ENCODE measurements around the gene PCP4L1. TPM values are rescaled to one million over a fixed set of nuclear protein-coding genes. Genes with fewer than 3 reads are reported as not detected.

Gene PCP4L1
- total RNA-seq, 1 donor = not detected

DNA sequence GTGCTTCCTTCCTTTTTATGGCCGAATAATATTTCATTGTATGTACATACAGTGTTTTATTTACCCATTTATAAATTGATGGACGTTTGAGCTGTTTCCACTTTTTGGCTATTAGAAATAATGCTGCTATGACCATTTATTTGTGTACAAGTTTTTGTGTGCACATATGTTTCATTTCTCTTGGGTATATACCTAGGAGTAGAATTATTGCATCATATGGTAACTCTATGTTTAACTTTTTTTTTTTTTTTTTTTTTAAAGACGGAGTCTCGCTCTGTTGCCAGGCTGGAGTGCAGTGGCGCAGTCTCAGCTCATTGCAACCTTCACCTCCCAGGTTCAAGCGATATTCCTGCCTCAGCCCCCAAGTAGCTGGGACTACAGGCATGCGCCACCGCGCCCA is 74.6 kb downstream of the PCP4L1 start:
- Histone ChIP-seq H3K36me3 (ENCODE audit: insufficient read depth, low read length) (peaks cover 57% of the 10 kb centered on the region), H3K27ac (ENCODE audit: low read depth, low read length) (no peak overlapping the region), H3K9me3 (ENCODE audit: low read depth, low read length) (no peaks in the 10 kb centered on the region), H4K20me1 (ENCODE audit: insufficient read depth, low read length) (no peaks in the 10 kb centered on the region), H3K4me2 (ENCODE audit: insufficient read depth, low read length) (no peak overlapping the region), H3K4me1 (ENCODE audit: insufficient read depth, low read length) (peaks cover 6% of the 10 kb centered on the region), H3K79me2 (ENCODE audit: insufficient read depth, low read length) (peaks cover 3% of the 10 kb centered on the region), H2AFZ (ENCODE audit: low read length) (no peak overlapping the region), H3K27me3 (ENCODE audit: insufficient read depth, low read length) (no peaks in the 10 kb centered on the region), H3K4me3 (ENCODE audit: insufficient read depth, low read length) (no peak overlapping the region)
- TF ChIP-seq, protein P1, sequence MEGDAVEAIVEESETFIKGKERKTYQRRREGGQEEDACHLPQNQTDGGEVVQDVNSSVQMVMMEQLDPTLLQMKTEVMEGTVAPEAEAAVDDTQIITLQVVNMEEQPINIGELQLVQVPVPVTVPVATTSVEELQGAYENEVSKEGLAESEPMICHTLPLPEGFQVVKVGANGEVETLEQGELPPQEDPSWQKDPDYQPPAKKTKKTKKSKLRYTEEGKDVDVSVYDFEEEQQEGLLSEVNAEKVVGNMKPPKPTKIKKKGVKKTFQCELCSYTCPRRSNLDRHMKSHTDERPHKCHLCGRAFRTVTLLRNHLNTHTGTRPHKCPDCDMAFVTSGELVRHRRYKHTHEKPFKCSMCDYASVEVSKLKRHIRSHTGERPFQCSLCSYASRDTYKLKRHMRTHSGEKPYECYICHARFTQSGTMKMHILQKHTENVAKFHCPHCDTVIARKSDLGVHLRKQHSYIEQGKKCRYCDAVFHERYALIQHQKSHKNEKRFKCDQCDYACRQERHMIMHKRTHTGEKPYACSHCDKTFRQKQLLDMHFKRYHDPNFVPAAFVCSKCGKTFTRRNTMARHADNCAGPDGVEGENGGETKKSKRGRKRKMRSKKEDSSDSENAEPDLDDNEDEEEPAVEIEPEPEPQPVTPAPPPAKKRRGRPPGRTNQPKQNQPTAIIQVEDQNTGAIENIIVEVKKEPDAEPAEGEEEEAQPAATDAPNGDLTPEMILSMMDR (IDR thresholded peaks at IDR 0.05; ENCODE audit: extremely low read depth, low read depth, low read length) = no peak
- no peak for DNase-seq (ENCODE audit: insufficient read length, low spot score, missing footprints)

Other genes with a start within 250 kb of the PCP4L1 start
- gene F11R, start 237.6 kb upstream of the PCP4L1 start, total RNA-seq = 0.72 and 1.2 TPM in 2 replicates
- 0.72 and 1.8 TPM in 2 replicates for gene TSTD1, start 219.8 kb upstream of the PCP4L1 start, total RNA-seq
- gene USF1, start 212.8 kb upstream of the PCP4L1 start, total RNA-seq = 45.7 and 47.4 TPM in 2 replicates
- under 0.01 TPM in 1 of 2 replicates, not detected in the other for gene ARHGAP30, start 188.9 kb upstream of the PCP4L1 start, total RNA-seq
- gene NECTIN4, start 169.2 kb upstream of the PCP4L1 start, total RNA-seq = under 0.01 TPM in 2 replicates
- 1.4 and 1.5 TPM in 2 replicates for gene KLHDC9, start 160.4 kb upstream of the PCP4L1 start, total RNA-seq
- gene PFDN2, start 140.7 kb upstream of the PCP4L1 start, total RNA-seq = 17.7 and 27.9 TPM in 2 replicates
- 23.9 and 28.0 TPM in 2 replicates for gene NIT1, start 140.6 kb upstream of the PCP4L1 start, total RNA-seq
- gene DEDD, start 126.1 kb upstream of the PCP4L1 start, total RNA-seq = 36.6 and 41.0 TPM in 2 replicates
- 87.5 and 95.2 TPM in 2 replicates for gene UFC1, start 104.8 kb upstream of the PCP4L1 start, total RNA-seq
- 8.0 and 9.1 TPM in 2 replicates for gene USP21, start 99.2 kb upstream of the PCP4L1 start, total RNA-seq
- 15.9 and 19.5 TPM in 2 replicates for gene PPOX, start 92.3 kb upstream of the PCP4L1 start, total RNA-seq
- 18.5 and 18.9 TPM in 2 replicates for gene B4GALT3, start 81.2 kb upstream of the PCP4L1 start, total RNA-seq
- gene ADAMTS4, start 59.7 kb upstream of the PCP4L1 start, total RNA-seq = 1.4 and 3.5 TPM in 2 replicates
- 103 and 130 TPM in 2 replicates for gene NDUFS2, start 56.4 kb upstream of the PCP4L1 start, total RNA-seq
- gene FCER1G, start 43.5 kb upstream of the PCP4L1 start, total RNA-seq = 0.29 and 0.72 TPM in 2 replicates
- not detected in 2 replicates for gene APOA2, start 35.1 kb upstream of the PCP4L1 start, total RNA-seq
- 6.5 and 8.8 TPM in 2 replicates for gene TOMM40L, start 32.7 kb upstream of the PCP4L1 start, total RNA-seq
- not detected in 2 replicates for gene NR1I3, start 20.5 kb upstream of the PCP4L1 start, total RNA-seq
- 0.88 and 2.2 TPM in 2 replicates for gene MPZ, start 51.2 kb downstream of the PCP4L1 start, total RNA-seq
- gene SDHC, start 55.6 kb downstream of the PCP4L1 start, total RNA-seq = 20.3 and 26.5 TPM in 2 replicates
- gene CFAP126, start 109.1 kb downstream of the PCP4L1 start, total RNA-seq = not detected in 2 replicates
- 0.59 and 1.4 TPM in 2 replicates for gene FCGR2A, start 246.7 kb downstream of the PCP4L1 start, total RNA-seq

Data from osteoblast (primary cell).